Omental fat pad (tissue), 4 donors: Measurements from ENCODE around the gene TAOK3. TPM values are rescaled to one million over a fixed set of nuclear protein-coding genes. Genes with fewer than 3 reads are reported as not detected.
"Not testable (repeated sequence)": the region's sequence is repeated elsewhere in the genome, so short reads cannot be mapped to it uniquely, and the experiment has no call there.

Source experiments
- ATAC-seq: fragments of 150-250 bp; one replicate; pipeline ENCODE4 v1.9.1; 2016; ENCODE audit warnings: mild to moderate bottlenecking, moderate library complexity; ENCODE audit not compliant: low FRiP score
- DNase-seq: peaks from one replicate; pipeline ENCODE4 v3.0.0-alpha.2; 2019; ENCODE audit warnings: low spot score
- total RNA-seq, 4 donors: library from RNA; depleted of rRNA; stranded (reverse); fragments of >200 nt; gene quantifications; one replicate each; pipeline ENCODE4 v1.1.0, GENCODE V29; 2016
- TF ChIP-seq, protein P1 (sequence below), 3 donors: fragments of 450-650 bp; IDR thresholded peaks; one replicate each; pipeline ENCODE4 v1.5.1; 2016 to 2017; ENCODE audit warnings: antibody characterized with exemption in 3 of 3, mild to moderate bottlenecking in 3 of 3, moderate library complexity in 2 of 3

TAOK3 gene
- total RNA-seq, 4 donors from 2014 or later = 35.5 to 47.4 (median 40.7) TPM

DNA sequence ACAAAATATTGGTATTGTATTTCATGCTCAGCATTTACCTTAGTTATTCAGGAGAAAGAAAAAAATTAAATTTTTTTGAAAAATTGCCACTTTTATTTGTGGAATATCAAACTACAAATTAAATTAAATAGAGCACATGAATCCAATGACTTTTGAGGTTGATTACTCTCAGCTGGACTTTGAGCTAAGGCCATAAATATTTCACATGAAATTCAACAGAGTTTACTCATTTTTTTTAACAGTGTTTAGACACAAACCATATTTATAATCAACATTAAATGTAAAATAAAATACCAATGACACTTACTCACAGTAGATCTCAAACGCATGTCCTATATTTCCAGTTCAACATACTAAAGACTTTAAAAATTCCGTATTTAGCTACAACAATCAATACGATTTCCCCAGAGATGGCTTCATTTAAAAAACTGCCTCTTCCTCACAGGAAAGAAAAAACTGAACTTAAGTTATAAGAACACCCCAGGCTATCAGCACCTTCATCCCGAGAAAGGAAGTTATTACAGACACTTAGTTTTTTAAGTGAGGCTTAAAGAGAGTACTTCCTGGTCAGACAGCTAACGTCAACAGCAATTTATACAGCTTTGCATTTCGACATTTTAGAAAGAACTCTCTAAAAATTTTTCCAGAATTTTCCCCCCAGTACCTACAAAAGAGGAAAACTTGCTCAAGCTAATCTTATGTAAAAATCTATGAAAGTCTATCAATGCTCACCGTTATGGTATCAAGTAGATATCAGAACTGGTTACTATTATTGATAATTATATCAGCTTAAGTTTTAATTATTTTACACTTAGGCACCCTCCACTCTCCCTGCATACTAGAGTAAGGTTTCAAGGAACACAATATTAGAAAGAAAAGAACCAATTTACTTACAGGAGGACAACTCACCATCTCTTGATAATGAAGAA is 13.8 kb downstream of the TAOK3 start:
- DNase-seq = no peak
- no peak for ATAC-seq
- TF ChIP-seq, protein P1, sequence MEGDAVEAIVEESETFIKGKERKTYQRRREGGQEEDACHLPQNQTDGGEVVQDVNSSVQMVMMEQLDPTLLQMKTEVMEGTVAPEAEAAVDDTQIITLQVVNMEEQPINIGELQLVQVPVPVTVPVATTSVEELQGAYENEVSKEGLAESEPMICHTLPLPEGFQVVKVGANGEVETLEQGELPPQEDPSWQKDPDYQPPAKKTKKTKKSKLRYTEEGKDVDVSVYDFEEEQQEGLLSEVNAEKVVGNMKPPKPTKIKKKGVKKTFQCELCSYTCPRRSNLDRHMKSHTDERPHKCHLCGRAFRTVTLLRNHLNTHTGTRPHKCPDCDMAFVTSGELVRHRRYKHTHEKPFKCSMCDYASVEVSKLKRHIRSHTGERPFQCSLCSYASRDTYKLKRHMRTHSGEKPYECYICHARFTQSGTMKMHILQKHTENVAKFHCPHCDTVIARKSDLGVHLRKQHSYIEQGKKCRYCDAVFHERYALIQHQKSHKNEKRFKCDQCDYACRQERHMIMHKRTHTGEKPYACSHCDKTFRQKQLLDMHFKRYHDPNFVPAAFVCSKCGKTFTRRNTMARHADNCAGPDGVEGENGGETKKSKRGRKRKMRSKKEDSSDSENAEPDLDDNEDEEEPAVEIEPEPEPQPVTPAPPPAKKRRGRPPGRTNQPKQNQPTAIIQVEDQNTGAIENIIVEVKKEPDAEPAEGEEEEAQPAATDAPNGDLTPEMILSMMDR (IDR thresholded peaks at IDR 0.05) = no peak

DNA sequence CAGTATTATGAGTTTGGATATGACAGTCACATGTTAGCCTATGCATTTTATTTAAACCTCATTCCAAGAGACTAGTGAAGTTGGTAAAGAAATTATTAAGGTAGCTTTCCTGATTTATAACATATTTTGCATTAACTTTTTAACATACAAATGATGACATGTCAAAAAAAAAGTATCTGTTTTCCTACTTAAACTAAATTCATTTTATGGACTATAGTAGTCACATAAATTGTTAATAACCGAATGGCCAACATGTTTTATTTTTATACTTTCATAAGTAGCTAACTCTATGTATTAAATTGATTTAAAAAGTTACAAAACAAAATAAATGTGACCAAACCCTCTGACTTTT is 14.7 kb downstream of the TAOK3 start:
- TF ChIP-seq, protein P1 (IDR thresholded peaks at IDR 0.05) = no peak
- ATAC-seq = no peak
- no peak for DNase-seq

DNA sequence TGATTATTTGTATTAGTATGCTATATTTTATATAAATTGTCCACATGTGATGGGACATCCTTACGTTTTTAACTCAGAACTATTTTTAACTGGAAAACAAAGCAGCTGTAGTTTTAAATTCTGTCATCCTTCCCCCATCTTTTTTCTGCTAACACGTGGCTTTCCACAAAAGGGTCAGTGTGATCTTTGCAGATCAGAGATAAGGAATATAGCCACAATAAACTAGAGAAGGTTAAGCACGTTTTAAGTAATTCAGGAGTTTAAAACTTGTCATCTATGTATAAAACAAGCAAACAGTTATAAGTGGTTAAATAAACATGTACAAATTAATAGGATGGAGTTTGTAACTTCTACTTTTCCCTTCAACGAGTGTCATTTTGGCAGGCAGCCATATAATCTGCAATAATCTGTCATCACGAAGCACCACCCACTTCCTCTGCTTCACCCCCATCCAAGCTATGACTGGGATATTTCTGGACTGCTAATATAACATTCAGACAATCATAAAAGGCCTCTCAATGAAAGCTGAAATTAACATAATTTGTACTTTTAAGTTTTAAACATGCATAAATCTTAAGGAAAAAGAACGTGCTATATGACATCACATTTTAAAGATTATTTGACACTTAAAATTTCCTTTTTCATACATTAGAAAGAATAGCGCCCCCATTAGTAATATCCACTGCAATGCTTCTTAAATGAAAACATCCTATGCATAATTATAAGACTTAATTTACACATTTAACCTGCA is 15.3 kb downstream of the TAOK3 start:
- ATAC-seq (no peak), DNase-seq (no peak)
- TF ChIP-seq, protein P1 (IDR thresholded peaks at IDR 0.05) = no peak

DNA sequence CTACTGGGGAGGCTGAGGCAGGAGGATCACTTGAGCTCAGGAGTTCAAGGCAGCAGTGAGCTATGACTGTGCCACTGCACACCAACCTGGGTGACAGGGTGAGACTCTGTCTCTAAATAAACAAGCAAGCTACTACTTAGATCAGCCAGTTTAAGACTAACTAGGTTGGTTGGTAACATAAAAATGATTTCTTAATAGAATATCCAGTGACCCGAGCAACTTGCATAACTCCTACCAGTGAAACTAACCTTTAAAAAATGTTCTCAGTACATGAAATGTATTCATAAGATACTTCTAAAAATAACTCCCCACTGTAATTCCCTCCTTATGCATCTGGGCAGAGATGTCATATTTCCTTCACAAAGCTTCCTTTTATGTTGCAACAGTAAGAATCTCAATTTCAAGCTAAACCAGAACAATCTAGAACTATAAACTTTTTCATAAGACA is 15.9 kb downstream of the TAOK3 start:
- ATAC-seq = peak; percentile 88
- DNase-seq = no peak
- TF ChIP-seq, protein P1 (IDR thresholded peaks at IDR 0.05) = no peak

DNA sequence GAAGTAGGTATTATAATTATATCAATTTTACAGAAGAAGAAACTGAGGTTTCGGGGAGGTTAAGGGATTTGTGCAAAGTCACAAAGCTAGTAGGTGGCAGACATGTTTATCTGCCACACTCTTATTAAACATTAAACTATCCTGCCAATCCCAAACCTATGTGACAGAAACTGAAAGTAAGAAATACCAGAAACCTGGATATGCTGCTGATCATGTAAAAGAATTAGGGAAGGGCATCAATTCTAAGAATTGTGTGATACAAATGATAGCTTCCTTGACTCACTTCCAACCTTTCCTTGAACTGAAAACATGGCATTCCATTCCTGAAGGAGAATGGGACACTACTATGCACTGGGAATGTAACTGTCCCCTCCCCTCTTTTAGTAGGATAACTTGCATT is 16.9 kb downstream of the TAOK3 start:
- ATAC-seq = no peak
- TF ChIP-seq, protein P1 (IDR thresholded peaks at IDR 0.05) = no peak
- no peak for DNase-seq

DNA sequence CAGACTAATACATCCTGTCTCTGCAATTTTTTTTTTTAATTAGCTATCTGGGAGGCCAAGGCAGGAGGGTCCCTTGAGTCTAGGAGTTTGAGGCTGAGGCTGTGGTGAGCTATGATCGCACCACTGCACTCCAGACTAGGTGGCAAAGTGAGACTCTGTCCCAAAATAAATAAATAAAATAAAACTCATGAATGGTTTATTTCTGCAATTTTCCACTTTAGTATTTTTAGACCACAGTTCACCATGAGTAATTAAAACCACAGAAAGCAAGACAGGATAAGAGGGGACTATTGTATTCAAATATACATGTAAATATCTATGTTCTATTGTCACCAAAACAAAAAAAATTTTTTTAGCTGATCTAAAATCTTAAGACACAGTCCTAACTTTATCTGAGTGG is 17.8 kb downstream of the TAOK3 start:
- no peak for DNase-seq
- TF ChIP-seq, protein P1 (IDR thresholded peaks at IDR 0.05) = no peak
- ATAC-seq = no peak

DNA sequence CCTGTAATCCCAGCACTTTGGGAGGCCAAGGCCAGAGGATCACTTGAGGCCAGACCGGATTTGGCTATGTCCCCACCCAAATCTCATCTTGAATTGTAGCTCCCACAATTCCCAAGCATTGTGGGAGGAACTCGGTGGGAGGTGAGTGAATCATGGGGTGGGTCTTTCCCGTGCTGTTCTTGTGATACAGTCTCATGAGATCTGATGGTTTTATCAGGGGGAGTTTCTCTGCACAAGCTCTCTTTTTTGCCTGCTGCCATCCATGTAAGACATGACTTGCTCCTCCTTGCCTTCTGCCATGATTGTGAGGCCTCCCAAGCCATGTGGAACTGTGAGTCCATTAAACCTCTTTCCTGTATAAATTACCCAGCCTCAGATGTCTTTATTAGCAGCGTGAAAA is 18.2 kb downstream of the TAOK3 start:
- not testable (repeated sequence) for ATAC-seq, DNase-seq
